Progenitor cell of endocrine pancreas (in vitro differentiated cells): ENCODE measurements around the gene BPIFB4. TPM values are rescaled to one million over a fixed set of nuclear protein-coding genes. Genes with fewer than 3 reads are reported as not detected.

ENCODE experiments used
- DNase-seq: peaks from one replicate; pipeline ENCODE4 v3.0.0; 2021; ENCODE audit warnings: low spot score; ENCODE audit not compliant: unreplicated experiment
- H3K27ac Mint-ChIP-seq: 2 replicates; pipeline ENCODE4 v1.8.0; 2021; ENCODE audit warnings: mild to moderate bottlenecking, moderate library complexity, mixed read lengths
- H3K27me3 Mint-ChIP-seq: 2 replicates; pipeline ENCODE4 v1.8.0; 2021; ENCODE audit warnings: mixed read lengths
- H3K36me3 Mint-ChIP-seq: 2 replicates; pipeline ENCODE4 v1.8.0; 2022; ENCODE audit warnings: mixed read lengths; ENCODE audit not compliant: insufficient read depth
- H3K4me1 Mint-ChIP-seq: 2 replicates; pipeline ENCODE4 v1.8.0; 2021; ENCODE audit warnings: low read depth, mixed read lengths
- H3K4me3 Mint-ChIP-seq: 2 replicates; pipeline ENCODE4 v1.8.0; 2021; ENCODE audit warnings: low read depth, mild to moderate bottlenecking, moderate library complexity, mixed read lengths
- H3K9me3 Mint-ChIP-seq: 2 replicates; pipeline ENCODE4 v1.8.0; 2021; ENCODE audit warnings: low read depth, mixed read lengths
- total RNA-seq: library from RNA; stranded (reverse); gene quantifications from 2 replicates; pipeline ENCODE4 v1.2.1, GENCODE V29; 2021
- TF ChIP-seq, protein P1 (sequence below): fragments of 200-600 bp; sonication (generic); IDR thresholded peaks from one replicate; pipeline ENCODE4 v1.5.0; 2021; ENCODE audit warnings: antibody characterized with exemption, mild to moderate bottlenecking; ENCODE audit not compliant: unreplicated experiment

Gene BPIFB4
- total RNA-seq, 1 donor from 2014 or later, result not detected

DNA sequence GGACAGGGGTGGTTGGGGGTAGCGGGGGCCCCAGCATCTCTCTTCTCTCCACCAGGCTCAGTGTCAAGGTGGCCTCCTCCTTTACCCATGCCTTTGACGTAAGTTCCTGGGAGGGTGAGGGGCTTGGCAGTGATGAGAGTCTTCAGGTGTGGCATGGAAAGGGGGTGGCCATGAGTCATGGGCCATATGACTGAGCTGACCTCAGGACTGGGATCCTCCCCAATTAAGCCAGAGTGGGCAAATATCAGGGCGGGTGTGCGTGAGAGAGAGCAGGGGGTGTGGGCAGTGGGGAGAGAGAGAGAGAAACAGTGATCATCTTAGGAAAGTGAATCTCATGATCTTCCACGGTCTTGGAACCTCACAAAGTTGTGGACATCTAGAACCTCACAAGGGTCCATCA, 8.2 kb upstream of the BPIFB4 start:
- TF ChIP-seq, protein P1, sequence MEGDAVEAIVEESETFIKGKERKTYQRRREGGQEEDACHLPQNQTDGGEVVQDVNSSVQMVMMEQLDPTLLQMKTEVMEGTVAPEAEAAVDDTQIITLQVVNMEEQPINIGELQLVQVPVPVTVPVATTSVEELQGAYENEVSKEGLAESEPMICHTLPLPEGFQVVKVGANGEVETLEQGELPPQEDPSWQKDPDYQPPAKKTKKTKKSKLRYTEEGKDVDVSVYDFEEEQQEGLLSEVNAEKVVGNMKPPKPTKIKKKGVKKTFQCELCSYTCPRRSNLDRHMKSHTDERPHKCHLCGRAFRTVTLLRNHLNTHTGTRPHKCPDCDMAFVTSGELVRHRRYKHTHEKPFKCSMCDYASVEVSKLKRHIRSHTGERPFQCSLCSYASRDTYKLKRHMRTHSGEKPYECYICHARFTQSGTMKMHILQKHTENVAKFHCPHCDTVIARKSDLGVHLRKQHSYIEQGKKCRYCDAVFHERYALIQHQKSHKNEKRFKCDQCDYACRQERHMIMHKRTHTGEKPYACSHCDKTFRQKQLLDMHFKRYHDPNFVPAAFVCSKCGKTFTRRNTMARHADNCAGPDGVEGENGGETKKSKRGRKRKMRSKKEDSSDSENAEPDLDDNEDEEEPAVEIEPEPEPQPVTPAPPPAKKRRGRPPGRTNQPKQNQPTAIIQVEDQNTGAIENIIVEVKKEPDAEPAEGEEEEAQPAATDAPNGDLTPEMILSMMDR, result no peak
- Mint-ChIP-seq H3K27me3 (peaks cover 23% of the 10 kb centered on the region), H3K27ac (peak overlapping the region; percentile 4), H3K36me3 (no peaks in the 10 kb centered on the region), H3K4me1 (no peaks in the 10 kb centered on the region), H3K4me3 (no peak overlapping the region), H3K9me3 (no peaks in the 10 kb centered on the region)
- DNase-seq, result no peak

DNA sequence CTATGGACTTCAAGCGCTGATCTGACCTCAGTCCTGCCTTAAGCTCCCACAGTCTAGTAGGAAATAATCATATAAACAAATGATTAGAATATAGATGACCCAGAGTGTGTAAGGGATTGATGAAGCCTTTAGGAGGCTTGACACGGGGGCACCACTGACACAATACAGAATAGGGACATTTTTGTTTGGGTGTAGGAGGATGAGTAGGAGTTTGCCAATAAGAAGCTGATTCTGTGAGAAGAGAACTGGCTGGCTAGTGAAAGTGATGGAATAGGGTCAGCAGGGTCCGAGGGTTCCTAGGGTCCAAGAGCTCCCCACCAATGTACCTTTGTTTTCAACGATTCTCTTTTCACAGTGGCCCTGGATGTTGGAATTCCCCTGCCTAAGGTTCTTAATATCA, 7.1 kb upstream of the BPIFB4 start:
- no peaks in the 10 kb centered on the region for H3K9me3 Mint-ChIP-seq
- no peaks in the 10 kb centered on the region for H3K36me3 Mint-ChIP-seq
- no peaks in the 10 kb centered on the region for H3K4me1 Mint-ChIP-seq
- H3K27ac Mint-ChIP-seq, result no peak overlapping the region
- no peak for DNase-seq
- peaks cover 23% of the 10 kb centered on the region for H3K27me3 Mint-ChIP-seq
- H3K4me3 Mint-ChIP-seq, result no peak overlapping the region
- TF ChIP-seq, protein P1, result no peak

DNA sequence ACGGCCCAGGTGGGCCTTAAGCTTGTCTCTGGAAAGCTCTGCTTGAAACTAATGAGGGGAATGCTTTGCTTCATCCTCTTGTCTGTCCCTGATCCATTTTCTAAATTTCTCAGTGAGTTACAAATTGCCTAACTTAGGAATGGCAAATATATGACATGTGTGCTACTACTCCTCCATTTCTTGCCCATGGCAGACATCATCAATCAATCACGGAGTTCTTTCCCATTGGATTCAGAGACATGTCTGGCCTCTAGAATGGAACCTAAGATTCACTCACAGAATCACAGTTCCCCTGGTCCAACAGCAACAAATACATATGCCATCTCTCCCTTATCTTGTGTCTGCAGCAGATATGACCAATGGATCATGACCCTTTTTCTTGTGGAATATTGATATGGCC, 6.6 kb upstream of the BPIFB4 start:
- Mint-ChIP-seq H3K4me3 (no peak overlapping the region), H3K27ac (no peak overlapping the region), H3K9me3 (no peaks in the 10 kb centered on the region), H3K36me3 (no peaks in the 10 kb centered on the region), H3K4me1 (no peaks in the 10 kb centered on the region), H3K27me3 (peaks cover 23% of the 10 kb centered on the region)
- DNase-seq, result no peak
- TF ChIP-seq, protein P1, result no peak

DNA sequence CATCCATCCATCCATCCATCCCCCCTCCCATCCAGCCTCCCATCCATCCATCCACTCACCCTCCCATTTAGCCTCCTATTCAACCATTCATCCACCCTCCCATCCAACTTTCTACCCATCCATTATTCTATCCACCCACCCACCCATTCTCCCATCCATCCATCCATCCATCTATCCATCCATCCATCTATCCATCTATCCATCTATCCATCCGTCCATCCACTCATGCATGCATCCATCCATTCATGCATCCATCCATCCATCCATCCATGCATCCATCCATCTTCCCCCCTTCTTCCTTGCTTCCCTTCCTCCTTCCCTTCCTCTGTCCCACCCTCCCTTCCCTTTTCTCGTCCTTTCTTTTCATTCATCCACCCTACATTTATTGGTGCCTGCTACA, 4.8 kb upstream of the BPIFB4 start:
- TF ChIP-seq, protein P1, result no peak
- no peaks in the 10 kb centered on the region for H3K9me3 Mint-ChIP-seq

DNA sequence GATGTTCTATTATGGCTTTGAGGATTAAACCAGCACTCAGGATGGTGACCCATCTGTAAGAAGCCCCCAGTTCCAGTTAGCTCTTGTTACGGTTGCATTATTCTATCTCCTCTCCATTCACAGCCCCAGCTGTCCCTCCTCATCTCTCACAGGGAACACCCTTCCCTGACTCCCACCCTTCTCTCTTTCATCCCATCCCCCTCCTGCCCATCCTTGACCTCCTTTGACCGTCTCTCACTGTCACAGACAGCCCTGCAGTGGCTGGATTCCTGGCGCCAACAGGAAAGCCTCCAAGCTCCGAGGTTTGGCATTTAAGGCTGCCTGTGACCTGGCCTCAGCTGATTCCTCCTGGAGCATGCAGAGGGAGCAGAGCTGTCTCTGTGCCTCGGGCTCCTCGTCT, 4.2 kb upstream of the BPIFB4 start:
- no peaks in the 10 kb centered on the region for H3K4me1 Mint-ChIP-seq
- H3K27me3 Mint-ChIP-seq, result peaks cover 14% of the 10 kb centered on the region
- no peaks in the 10 kb centered on the region for H3K36me3 Mint-ChIP-seq
- TF ChIP-seq, protein P1, result no peak
- no peak overlapping the region for H3K27ac Mint-ChIP-seq
- no peak overlapping the region for H3K4me3 Mint-ChIP-seq
- no peak for DNase-seq
- H3K9me3 Mint-ChIP-seq, result no peaks in the 10 kb centered on the region

More for the DNA sequence above, 4.8 kb upstream of the BPIFB4 start:
- peaks cover 14% of the 10 kb centered on the region for H3K27me3 Mint-ChIP-seq
- H3K27ac Mint-ChIP-seq, result no peak overlapping the region
- no peak overlapping the region for H3K4me3 Mint-ChIP-seq
- H3K4me1 Mint-ChIP-seq, result no peaks in the 10 kb centered on the region
- no peaks in the 10 kb centered on the region for H3K36me3 Mint-ChIP-seq
- no peak for DNase-seq
